AG09309 (cell line): Measurements from ENCODE around the gene GPATCH8.

Experiments used
- DNase-seq: peaks from one replicate; pipeline ENCODE4 v3.0.0-alpha.2; 2010; ENCODE audit warnings: low read depth
- H3K4me3 ChIP-seq: 2 replicates; pipeline ENCODE4 v1.5.1; 2011; ENCODE audit warnings: mild to moderate bottlenecking, low read depth, low read length, moderate library complexity; ENCODE audit not compliant: control insufficient read depth
- TF ChIP-seq, protein P1 (sequence below): IDR thresholded peaks from 2 replicates; pipeline ENCODE4 v1.5.1; 2011; ENCODE audit warnings: mild to moderate bottlenecking, low read depth, low read length, inconsistent platforms; ENCODE audit not compliant: insufficient read depth, control insufficient read depth; ENCODE audit errors: missing control alignments

GPATCH8 gene

DNA sequence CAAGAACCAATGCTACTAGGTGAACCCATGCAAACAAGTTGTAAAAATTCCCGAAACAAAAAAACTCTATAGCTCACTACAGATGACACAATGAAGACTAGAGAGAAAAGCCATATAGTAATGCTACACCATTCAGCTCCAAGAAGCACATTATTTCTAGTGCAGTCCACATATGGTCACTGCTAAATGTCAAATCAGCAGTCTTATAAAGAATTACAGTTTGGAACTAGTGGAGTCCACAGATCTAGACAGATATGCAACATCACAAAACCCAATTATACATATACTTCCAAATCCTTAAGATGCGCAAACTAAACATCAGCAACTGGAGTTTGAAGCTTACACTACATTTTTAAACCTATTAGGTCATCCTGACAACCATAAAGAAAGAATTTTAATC lies 33.5 kb downstream of the GPATCH8 start:
- no peak overlapping the region for H3K4me3 ChIP-seq
- DNase-seq, result no peak
- TF ChIP-seq, protein P1, sequence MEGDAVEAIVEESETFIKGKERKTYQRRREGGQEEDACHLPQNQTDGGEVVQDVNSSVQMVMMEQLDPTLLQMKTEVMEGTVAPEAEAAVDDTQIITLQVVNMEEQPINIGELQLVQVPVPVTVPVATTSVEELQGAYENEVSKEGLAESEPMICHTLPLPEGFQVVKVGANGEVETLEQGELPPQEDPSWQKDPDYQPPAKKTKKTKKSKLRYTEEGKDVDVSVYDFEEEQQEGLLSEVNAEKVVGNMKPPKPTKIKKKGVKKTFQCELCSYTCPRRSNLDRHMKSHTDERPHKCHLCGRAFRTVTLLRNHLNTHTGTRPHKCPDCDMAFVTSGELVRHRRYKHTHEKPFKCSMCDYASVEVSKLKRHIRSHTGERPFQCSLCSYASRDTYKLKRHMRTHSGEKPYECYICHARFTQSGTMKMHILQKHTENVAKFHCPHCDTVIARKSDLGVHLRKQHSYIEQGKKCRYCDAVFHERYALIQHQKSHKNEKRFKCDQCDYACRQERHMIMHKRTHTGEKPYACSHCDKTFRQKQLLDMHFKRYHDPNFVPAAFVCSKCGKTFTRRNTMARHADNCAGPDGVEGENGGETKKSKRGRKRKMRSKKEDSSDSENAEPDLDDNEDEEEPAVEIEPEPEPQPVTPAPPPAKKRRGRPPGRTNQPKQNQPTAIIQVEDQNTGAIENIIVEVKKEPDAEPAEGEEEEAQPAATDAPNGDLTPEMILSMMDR, result no peak

DNA sequence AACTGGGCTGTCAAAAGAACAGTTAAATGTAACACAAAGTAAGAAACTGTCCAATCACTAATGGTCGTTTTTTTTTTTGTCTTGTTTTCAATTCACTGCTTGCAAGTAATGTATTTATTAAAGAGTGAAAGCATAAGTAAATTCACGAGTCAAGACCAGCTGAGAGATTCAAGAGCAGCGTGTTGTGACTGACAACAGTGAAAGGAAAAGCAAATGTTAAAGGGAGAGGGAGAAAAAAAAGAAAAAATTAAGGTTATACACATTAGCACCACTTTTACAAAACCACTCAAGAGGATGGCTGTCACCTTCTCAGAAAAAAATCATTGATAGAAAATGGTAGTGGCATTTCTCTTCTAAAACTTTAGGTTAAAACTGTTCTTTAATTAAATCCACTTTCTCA lies 36.1 kb downstream of the GPATCH8 start:
- H3K4me3 ChIP-seq, result no peak overlapping the region
- TF ChIP-seq, protein P1, result no peak
- DNase-seq, result no peak

DNA sequence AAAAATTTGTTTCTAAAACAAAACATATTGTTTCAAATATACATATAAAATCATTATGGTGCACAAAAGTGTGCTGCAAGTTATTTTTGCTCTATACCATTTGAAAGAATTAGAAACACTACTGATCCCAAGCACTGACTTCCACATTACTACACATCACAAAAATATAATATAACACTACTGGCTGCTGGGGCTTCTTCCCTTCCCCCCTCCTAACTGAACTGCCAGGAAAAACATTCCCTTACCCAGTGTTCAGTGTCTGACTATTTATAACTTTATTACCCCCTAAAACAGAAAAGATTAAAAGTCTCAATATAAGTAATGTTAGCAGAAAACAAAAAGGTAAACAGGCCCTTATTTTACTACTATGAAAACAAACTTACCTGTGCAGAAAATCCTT lies 36.9 kb downstream of the GPATCH8 start:
- H3K4me3 ChIP-seq, result no peak overlapping the region
- TF ChIP-seq, protein P1, result no peak
- DNase-seq, result no peak

DNA sequence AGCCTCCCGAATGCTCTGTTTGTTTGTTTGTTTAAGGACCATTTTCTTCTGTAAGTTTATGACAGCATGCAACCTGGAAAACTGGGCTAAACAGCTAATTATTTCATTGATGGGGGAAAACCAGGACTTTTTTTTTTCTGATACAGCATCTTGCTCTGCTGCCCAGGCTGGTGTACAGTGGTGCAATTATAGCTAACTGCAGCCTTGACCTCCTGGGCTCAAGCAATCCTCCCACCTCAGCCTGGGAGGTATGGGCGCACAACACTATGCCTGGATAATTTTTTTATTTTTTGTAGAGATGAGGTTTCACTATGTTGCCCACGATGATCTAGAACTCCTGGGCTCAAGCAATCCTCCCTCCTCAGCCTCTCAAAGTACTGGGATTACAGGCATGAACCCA lies 37.3 kb downstream of the GPATCH8 start:
- TF ChIP-seq, protein P1, result no peak
- no peak for DNase-seq
- no peak overlapping the region for H3K4me3 ChIP-seq

DNA sequence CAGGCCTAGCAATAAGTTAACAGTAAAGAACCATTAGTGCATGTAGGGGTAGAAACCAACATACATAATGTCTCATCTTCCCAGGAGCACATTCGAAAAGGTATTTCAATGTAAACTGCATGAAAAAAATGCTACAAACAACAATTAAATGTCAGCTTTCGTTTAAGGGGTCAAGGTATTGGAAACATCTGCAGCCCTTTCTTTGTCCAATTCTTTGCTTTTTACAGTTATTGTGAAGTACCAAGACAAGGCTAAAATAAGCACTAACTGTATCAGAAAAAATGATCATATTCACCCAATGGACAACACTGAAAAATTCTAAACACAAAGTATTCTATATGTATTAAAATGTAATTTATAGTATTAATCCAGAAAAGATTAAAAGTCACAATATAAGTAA lies 37.9 kb downstream of the GPATCH8 start:
- no peak for DNase-seq
- H3K4me3 ChIP-seq, result no peak overlapping the region
- TF ChIP-seq, protein P1, result no peak

DNA sequence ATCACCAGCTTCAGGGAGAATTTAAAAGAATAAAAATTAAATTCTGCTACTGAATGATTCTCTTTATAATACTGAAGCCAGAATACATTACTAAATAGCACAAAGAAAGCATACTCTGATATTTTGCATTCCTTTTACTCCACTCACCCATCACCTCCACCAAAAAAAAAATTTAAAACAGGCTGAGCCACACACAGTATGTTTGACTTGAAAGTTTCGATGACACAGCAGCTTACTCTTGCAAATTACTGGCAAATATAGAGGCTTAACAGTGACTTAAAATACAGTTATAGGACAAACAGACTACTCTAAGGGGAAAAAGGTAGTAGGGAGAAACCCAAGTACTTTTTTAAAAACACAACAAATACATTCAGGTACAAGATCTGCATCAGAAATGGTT lies 39.2 kb downstream of the GPATCH8 start:
- no peak overlapping the region for H3K4me3 ChIP-seq
- TF ChIP-seq, protein P1, result no peak
- DNase-seq, result no peak

DNA sequence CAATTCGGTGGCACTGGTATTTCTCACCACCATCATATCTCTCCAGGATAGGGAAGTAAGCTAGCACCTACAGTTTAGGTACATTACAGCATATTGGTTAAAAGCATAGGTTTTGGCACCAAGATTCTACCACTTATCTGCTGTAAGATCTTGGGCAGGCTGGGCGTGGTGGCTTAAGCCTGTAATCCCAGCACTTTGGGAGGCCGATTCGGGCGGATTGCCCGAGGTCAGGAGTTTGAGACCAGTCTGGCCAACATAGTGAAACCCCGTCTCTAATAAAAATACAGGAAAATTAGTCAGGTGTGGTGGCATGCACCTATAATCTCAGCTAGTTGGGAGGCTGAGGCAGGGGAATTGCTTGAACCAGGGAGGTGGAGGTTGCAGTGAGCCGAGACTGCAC lies 51.4 kb downstream of the GPATCH8 start:
- DNase-seq, result no peak
- TF ChIP-seq, protein P1, result no peak
- H3K4me3 ChIP-seq, result no peak overlapping the region
